ENCODE results near the gene MN1. TPM values are rescaled to one million over a fixed set of nuclear protein-coding genes. Genes with fewer than 3 reads are reported as not detected.
A peak's percentile ranks its signal among the peaks of the same experiment; 100 is the strongest.

Gene MN1
- total and polyA plus RNA-seq, 2 of the 4 experiments (the other 2 are of a cell fraction), result 0.36 to 1.3 TPM

GRCh38 chr22:27726686-27727449 is 74.7 kb downstream of the MN1 start:
- dilution Hi-C loops (cut with HindIII; ENCODE audit: low sequenced_read_pairs, unreplicated experiment) (no loop called here), intact Hi-C loops (cut with micrococcal nuclease) (no loop called here), in situ Hi-C loops (cut with MboI; ENCODE audit: low sequenced_read_pairs) (no loop called here)
- Histone ChIP-seq H2AK5ac (ENCODE audit: low read depth, low read length) (peak overlapping the region; percentile 45; the same call in 1 of the 2 replicates), H3K79me1 (ENCODE audit: low read depth in 1 of 2, low read length in 2 of 2) (no peaks in the 10 kb centered on the region), H3K4me3 (ENCODE audit: insufficient read depth, low read depth, low read length) (no peak overlapping the region), H2BK120ac (ENCODE audit: low read depth, low read length) (peak overlapping the region; percentile 74), H3K4me1 (ENCODE audit: control insufficient read depth, insufficient read depth, low read length) (peaks cover 6% of the 10 kb centered on the region; the same call in 1 of the 2 replicates), H3K4ac (ENCODE audit: low read depth, low read length) (peak overlapping the region; percentile 82), H4K8ac (ENCODE audit: low read depth in 2 of 2, low read length in 2 of 2) (peak overlapping the region in 1 of 2 experiments; percentile 55; a peak in 1 of 4 replicates), H3K23ac (ENCODE audit: low read depth, low read length) (peak overlapping the region; percentile 84), H3K27ac (ENCODE audit: insufficient read depth, low read length) (peak overlapping the region; percentile 27; the same call in 1 of the 2 replicates), H2BK5ac (ENCODE audit: low read depth, low read length, poor library complexity, severe bottlenecking) (no peak overlapping the region), H4K91ac (ENCODE audit: insufficient read depth, low read depth, low read length) (peak overlapping the region; percentile 76), H3K9me3 (ENCODE audit: control insufficient read depth, insufficient read depth, low read length) (no peaks in the 10 kb centered on the region), H3K18ac (ENCODE audit: low read depth, low read length) (no peak overlapping the region), H4K5ac (ENCODE audit: low read depth, low read length) (no peak overlapping the region; the same call in 1 of the 2 replicates), H3K56ac (ENCODE audit: extremely low read depth, insufficient read depth, low read length) (no peak overlapping the region; the same call in 1 of the 2 replicates), H3K27me3 (ENCODE audit: control insufficient read depth, insufficient read depth, low read length) (peaks cover 5% of the 10 kb centered on the region), H3K9ac (ENCODE audit: low read depth, low read length) (no peak overlapping the region), H2BK20ac (ENCODE audit: low read depth, low read length) (peak overlapping the region; percentile 75; the same call in 1 of the 2 replicates), H3K9me1 (ENCODE audit: insufficient read depth, low read length) (peaks cover 15% of the 10 kb centered on the region; the same call in 1 of the 2 replicates), H3K36me3 (ENCODE audit: control insufficient read depth, insufficient read depth, low read length) (no peaks in the 10 kb centered on the region), H2AK9ac (replicated peaks; ENCODE audit: low read depth, low read length, poor library complexity) (no peak overlapping the region), H2BK15ac (ENCODE audit: low read depth, low read length) (peak overlapping the region; percentile 18; the same call in 1 of the 3 replicates), H2AFZ (replicated peaks; ENCODE audit: low read length, poor library complexity) (peak overlapping the region; percentile 81), H3K4me2 (ENCODE audit: low read depth, low read length) (no peak overlapping the region), H3K14ac (replicated peaks; ENCODE audit: low read depth, low read length) (peak overlapping the region; percentile 44), H4K20me1 (ENCODE audit: insufficient read depth, low read length) (no peaks in the 10 kb centered on the region)
- 43% methylated on average over 4 of the region's 13 CpGs; no CpG with 5 or more reads in 1 of the 2 experiments for WGBS, 2 experiments (ENCODE audit: extremely low coverage in 2 of 2, insufficient read length in 1 of 2)
- ChIA-PET CTCF (interaction anchor here (0.5 kb wide), 1 partner anchor 59 kb away, joined by 3 read pairs; no protein-coding TSS in a partner anchor), POLR2A (ENCODE audit: unreplicated experiment) (no interaction called here)
- TF ChIP-seq ELK1 (IDR thresholded peaks at IDR 0.05; ENCODE audit: borderline replicate concordance, low read depth, low read length) (no peak), POLR2A (IDR thresholded peaks at IDR 0.05; ENCODE audit: low read depth, low read length) (no peak), FOS (IDR thresholded peaks at IDR 0.05; ENCODE audit: low read depth, low read length) (no peak), MAZ (IDR thresholded peaks at IDR 0.05; ENCODE audit: borderline replicate concordance, low read depth, low read length) (no peak), SMC3 (IDR thresholded peaks at IDR 0.05; ENCODE audit: low read depth, low read length) (no peak), BHLHE40 (IDR thresholded peaks at IDR 0.05; ENCODE audit: low read depth, low read length) (no peak), MXI1 (IDR thresholded peaks at IDR 0.05; ENCODE audit: borderline replicate concordance, low read depth, low read length) (no peak), MAFK (IDR thresholded peaks at IDR 0.05; ENCODE audit: low read depth, low read length) (no peak), NFE2L2 (IDR thresholded peaks at IDR 0.05; ENCODE audit: low read depth, low read length) (no peak)
- TF ChIP-seq, protein P1, sequence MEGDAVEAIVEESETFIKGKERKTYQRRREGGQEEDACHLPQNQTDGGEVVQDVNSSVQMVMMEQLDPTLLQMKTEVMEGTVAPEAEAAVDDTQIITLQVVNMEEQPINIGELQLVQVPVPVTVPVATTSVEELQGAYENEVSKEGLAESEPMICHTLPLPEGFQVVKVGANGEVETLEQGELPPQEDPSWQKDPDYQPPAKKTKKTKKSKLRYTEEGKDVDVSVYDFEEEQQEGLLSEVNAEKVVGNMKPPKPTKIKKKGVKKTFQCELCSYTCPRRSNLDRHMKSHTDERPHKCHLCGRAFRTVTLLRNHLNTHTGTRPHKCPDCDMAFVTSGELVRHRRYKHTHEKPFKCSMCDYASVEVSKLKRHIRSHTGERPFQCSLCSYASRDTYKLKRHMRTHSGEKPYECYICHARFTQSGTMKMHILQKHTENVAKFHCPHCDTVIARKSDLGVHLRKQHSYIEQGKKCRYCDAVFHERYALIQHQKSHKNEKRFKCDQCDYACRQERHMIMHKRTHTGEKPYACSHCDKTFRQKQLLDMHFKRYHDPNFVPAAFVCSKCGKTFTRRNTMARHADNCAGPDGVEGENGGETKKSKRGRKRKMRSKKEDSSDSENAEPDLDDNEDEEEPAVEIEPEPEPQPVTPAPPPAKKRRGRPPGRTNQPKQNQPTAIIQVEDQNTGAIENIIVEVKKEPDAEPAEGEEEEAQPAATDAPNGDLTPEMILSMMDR (conservative IDR thresholded peaks at IDR 0.05; ENCODE audit: low read depth, low read length), result no peak
- DNase-seq (peak; percentile 34), ATAC-seq (ENCODE audit: low read depth) (peak; percentile 82)
- BruUV-seq (replicated peaks), result no TSS peak
